ENCODE measurements around the gene LDB1. TPM values are rescaled to one million over a fixed set of nuclear protein-coding genes. Genes with fewer than 3 reads are reported as not detected.

Gene LDB1
- total and polyA plus RNA-seq, 12 donors = 21.9 to 63.8 (median 53.3) TPM

- no peaks in the 10 kb centered on the region for H3K27me3 ChIP-seq
- H3K4me3 ChIP-seq = peak overlapping the region in 9 of 10 donors; percentile 62 to 99 (median 89)
- TF ChIP-seq, protein P1, sequence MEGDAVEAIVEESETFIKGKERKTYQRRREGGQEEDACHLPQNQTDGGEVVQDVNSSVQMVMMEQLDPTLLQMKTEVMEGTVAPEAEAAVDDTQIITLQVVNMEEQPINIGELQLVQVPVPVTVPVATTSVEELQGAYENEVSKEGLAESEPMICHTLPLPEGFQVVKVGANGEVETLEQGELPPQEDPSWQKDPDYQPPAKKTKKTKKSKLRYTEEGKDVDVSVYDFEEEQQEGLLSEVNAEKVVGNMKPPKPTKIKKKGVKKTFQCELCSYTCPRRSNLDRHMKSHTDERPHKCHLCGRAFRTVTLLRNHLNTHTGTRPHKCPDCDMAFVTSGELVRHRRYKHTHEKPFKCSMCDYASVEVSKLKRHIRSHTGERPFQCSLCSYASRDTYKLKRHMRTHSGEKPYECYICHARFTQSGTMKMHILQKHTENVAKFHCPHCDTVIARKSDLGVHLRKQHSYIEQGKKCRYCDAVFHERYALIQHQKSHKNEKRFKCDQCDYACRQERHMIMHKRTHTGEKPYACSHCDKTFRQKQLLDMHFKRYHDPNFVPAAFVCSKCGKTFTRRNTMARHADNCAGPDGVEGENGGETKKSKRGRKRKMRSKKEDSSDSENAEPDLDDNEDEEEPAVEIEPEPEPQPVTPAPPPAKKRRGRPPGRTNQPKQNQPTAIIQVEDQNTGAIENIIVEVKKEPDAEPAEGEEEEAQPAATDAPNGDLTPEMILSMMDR (IDR thresholded peaks at IDR 0.05) = peak in 4 of 9 donors; percentile 24 to 45 (median 35)
- intact Hi-C loops (cut with DNase I) = loop anchor here in 2 of 10 donors (5.0 kb wide), 2 partner anchors 50 to 60 kb away; partner anchors contain the start of genes ARMH3 (in 1 of the 2) and HPS6 (in 1 of the 2)
- peak; percentile 88 to 89 for DNase-seq
- WGBS, 2 donors = 3 to 5% methylated on average over 12 of the region's 12 CpGs
- H3K27ac ChIP-seq = peak overlapping the region; percentile 34 to 100 (median 97)
- no peaks in the 10 kb centered on the region for H3K9me3 ChIP-seq
- peak; percentile 8 to 56 (median 41) for ATAC-seq
- no peaks in the 10 kb centered on the region for H3K36me3 ChIP-seq
- peaks cover 23 to 82% (median 79%) of the 10 kb centered on the region in 9 donors for H3K4me1 ChIP-seq
Measured at GRCh38 chr10:102117391-102118159, 2.6 kb downstream of the LDB1 start.

DNA sequence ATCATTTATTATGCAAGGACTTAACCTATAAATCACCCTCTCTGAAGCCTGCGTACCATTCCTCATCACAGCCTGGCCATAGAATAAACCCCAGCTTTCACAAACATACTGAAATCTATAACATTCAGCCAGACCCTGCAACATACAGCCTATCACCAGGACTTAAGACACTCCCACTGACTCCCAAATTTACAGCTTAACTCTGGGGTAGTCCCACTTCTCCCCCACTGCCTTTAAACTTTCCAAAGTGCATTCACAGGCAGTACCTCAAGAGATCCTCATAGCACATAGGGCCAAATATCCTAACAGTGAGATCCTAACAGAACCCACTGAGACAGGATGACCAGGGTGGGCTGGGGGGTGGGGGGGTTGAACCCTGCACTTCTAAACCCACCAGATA lies 3.5 kb downstream of the LDB1 start:
- DNase-seq (no peak), ATAC-seq (no peak)
- WGBS, 2 donors = 53 to 70% methylated on average over 1 of the region's 1 CpG
- Histone ChIP-seq H3K9me3 (no peaks in the 10 kb centered on the region), H3K27ac (peak overlapping the region in 9 of 10 donors; percentile 94 to 100 (median 97)), H3K27me3 (no peaks in the 10 kb centered on the region), H3K36me3 (peaks cover 0 to 3% (median 0%) of the 10 kb centered on the region in 9 donors), H3K4me1 (peaks cover 23 to 80% (median 79%) of the 10 kb centered on the region in 9 donors), H3K4me3 (peak overlapping the region in 8 of 10 donors; percentile 9 to 99 (median 88))
- intact Hi-C loops (cut with DNase I) = loop anchor here in 2 of 10 donors (5.0 kb wide), 2 partner anchors 49 to 59 kb away; partner anchors contain the start of genes ARMH3 (in 1 of the 2) and HPS6 (in 1 of the 2)
- TF ChIP-seq, protein P1 (IDR thresholded peaks at IDR 0.05) = no peak

- DNase-seq (no peak), ATAC-seq (no peak)
- Histone ChIP-seq H3K27me3 (no peaks in the 10 kb centered on the region), H3K9me3 (no peaks in the 10 kb centered on the region), H3K4me1 (peaks cover 23 to 78% (median 70%) of the 10 kb centered on the region in 9 donors), H3K36me3 (peaks cover 0 to 12% (median 4%) of the 10 kb centered on the region in 9 donors), H3K4me3 (peak overlapping the region in 6 of 10 donors; percentile 74 to 99 (median 80)), H3K27ac (peak overlapping the region in 9 of 10 donors; percentile 21 to 100 (median 96))
- 0 to 3% methylated on average over 3 of the region's 3 CpGs for WGBS, 2 donors
- TF ChIP-seq, protein P1 (IDR thresholded peaks at IDR 0.05) = no peak
- intact Hi-C loops (cut with DNase I) = loop anchor here in 2 of 10 donors (5.0 kb wide), 2 partner anchors 48 to 58 kb away; partner anchors contain the start of genes ARMH3 (in 1 of the 2) and HPS6 (in 1 of the 2)
Measured at GRCh38 chr10:102115775-102116174, 4.4 kb downstream of the LDB1 start.

- H3K4me1 ChIP-seq = peaks cover 23 to 78% (median 69%) of the 10 kb centered on the region in 9 donors
- 0 to 1% methylated on average over 20 to 23 of the region's 23 CpGs for WGBS, 2 donors
- TF ChIP-seq, protein P1 (IDR thresholded peaks at IDR 0.05) = no peak
- intact Hi-C loops (cut with DNase I) = loop anchor here in 4 of 10 donors (5.0 kb wide), 3 partner anchors 43 to 58 kb away; partner anchors contain the start of genes HPS6 (in 2 of the 4) and ARMH3 (in 1 of the 4)
- ATAC-seq (peak; percentile 73 to 87 (median 80)), DNase-seq (peak; percentile 89 to 92)
- peaks cover 0 to 19% (median 11%) of the 10 kb centered on the region in 9 donors for H3K36me3 ChIP-seq
- H3K9me3 ChIP-seq = no peaks in the 10 kb centered on the region
- H3K27me3 ChIP-seq = no peaks in the 10 kb centered on the region
- peak overlapping the region; percentile 21 to 100 (median 95) for H3K27ac ChIP-seq
- peak overlapping the region; percentile 54 to 99 (median 78) for H3K4me3 ChIP-seq
Measured at GRCh38 chr10:102114861-102115618, 5.1 kb downstream of the LDB1 start.
